ENCODE results near the gene ITPR2. TPM values are rescaled to one million over a fixed set of nuclear protein-coding genes. Genes with fewer than 3 reads are reported as not detected.
"Not testable (repeated sequence)": the region's sequence is repeated elsewhere in the genome, so short reads cannot be mapped to it uniquely, and the experiment has no call there.

Gene ITPR2
- total RNA-seq, 2 experiments from 2014 or later, result 31.7 to 36.3 TPM

GRCh38 chr12:26789731-26790644 lies 43.0 kb downstream of the ITPR2 start:
- H3K27ac Mint-ChIP-seq, result no peak overlapping the region
- no peak overlapping the region for H3K4me3 Mint-ChIP-seq
- no peaks in the 10 kb centered on the region for H3K27me3 Mint-ChIP-seq
- H3K36me3 Mint-ChIP-seq (ENCODE audit: low read depth), result peaks cover 24% of the 10 kb centered on the region
- ChIA-PET CTCF (no interaction called here), POLR2A (no interaction called here)
- H3K4me1 Mint-ChIP-seq, result peaks cover 18% of the 10 kb centered on the region
- H3K9me3 Mint-ChIP-seq, result no peaks in the 10 kb centered on the region
- no peak for DNase-seq

GRCh38 chr12:26786865-26787514 lies 46.0 kb downstream of the ITPR2 start:
- peaks cover 24% of the 10 kb centered on the region for H3K36me3 Mint-ChIP-seq (ENCODE audit: low read depth)
- no peak overlapping the region for H3K4me3 Mint-ChIP-seq
- POLR2A ChIA-PET, result no interaction called here
- no peaks in the 10 kb centered on the region for H3K27me3 Mint-ChIP-seq
- CTCF ChIA-PET, result no interaction called here
- H3K4me1 Mint-ChIP-seq, result peaks cover 18% of the 10 kb centered on the region
- no peak overlapping the region for H3K27ac Mint-ChIP-seq
- no peak for DNase-seq
- H3K9me3 Mint-ChIP-seq, result no peaks in the 10 kb centered on the region

DNA sequence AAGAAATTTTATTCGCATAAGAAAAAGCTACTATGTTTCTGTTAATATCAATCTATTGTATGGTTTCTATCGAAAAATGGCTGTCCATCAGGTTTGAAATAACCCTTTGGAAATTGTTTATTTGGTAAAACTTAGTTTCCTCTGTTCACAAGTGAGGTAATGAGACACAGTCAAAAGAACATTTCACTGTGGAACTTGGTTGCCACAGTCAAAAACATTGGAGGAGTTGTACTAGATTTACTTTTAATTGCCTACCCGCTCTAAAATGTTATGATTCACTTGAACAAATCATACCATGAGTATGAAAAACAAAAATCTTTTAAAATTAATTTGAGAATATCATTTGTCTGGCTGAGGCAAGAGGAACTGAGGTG lies 46.5 kb downstream of the ITPR2 start:
- Mint-ChIP-seq H3K36me3 (ENCODE audit: low read depth) (peaks cover 26% of the 10 kb centered on the region), H3K9me3 (no peaks in the 10 kb centered on the region), H3K4me3 (no peak overlapping the region), H3K4me1 (peaks cover 15% of the 10 kb centered on the region), H3K27me3 (no peaks in the 10 kb centered on the region), H3K27ac (no peak overlapping the region)
- no peak for DNase-seq
- ChIA-PET POLR2A (no interaction called here), CTCF (no interaction called here)

GRCh38 chr12:26783816-26784379 lies 49.1 kb downstream of the ITPR2 start:
- POLR2A ChIA-PET, H3K4me3 Mint-ChIP-seq, CTCF ChIA-PET, H3K4me1 Mint-ChIP-seq, DNase-seq, H3K27ac Mint-ChIP-seq, H3K9me3 Mint-ChIP-seq, H3K27me3 Mint-ChIP-seq: not testable (repeated sequence)
- H3K36me3 Mint-ChIP-seq (ENCODE audit: low read depth), result peaks cover 44% of the 10 kb centered on the region

DNA sequence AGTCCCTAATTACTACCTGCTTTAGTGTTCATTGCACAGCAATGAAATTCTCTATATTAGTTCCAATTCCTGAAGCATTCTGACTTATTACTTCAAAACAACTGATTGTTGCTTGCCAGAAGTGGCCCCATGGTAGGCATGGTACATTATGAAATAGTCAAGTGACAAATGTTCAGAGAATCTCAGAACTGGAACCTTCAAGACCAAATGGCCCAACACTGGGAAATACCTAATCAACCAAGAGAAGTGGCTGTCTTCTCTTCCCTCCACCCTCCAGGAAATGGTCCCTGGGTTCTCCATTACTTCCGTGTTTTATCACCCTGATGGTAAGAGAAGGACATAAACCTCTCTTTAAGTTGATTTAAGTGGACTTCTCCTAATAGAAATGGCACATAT lies 49.9 kb downstream of the ITPR2 start:
- CTCF ChIA-PET, result no interaction called here
- no peak for DNase-seq
- no peak overlapping the region for H3K27ac Mint-ChIP-seq
- no peaks in the 10 kb centered on the region for H3K4me1 Mint-ChIP-seq
- POLR2A ChIA-PET, result no interaction called here
- no peaks in the 10 kb centered on the region for H3K27me3 Mint-ChIP-seq
- no peak overlapping the region for H3K4me3 Mint-ChIP-seq
- peaks cover 4% of the 10 kb centered on the region for H3K9me3 Mint-ChIP-seq
- peaks cover 41% of the 10 kb centered on the region for H3K36me3 Mint-ChIP-seq (ENCODE audit: low read depth)

- no peak overlapping the region for H3K27ac Mint-ChIP-seq
- H3K27me3 Mint-ChIP-seq, result no peaks in the 10 kb centered on the region
- peaks cover 4% of the 10 kb centered on the region for H3K9me3 Mint-ChIP-seq
- no peaks in the 10 kb centered on the region for H3K4me1 Mint-ChIP-seq
- peaks cover 39% of the 10 kb centered on the region for H3K36me3 Mint-ChIP-seq (ENCODE audit: low read depth)
- ChIA-PET CTCF (no interaction called here), POLR2A (no interaction called here)
- DNase-seq, result no peak
- no peak overlapping the region for H3K4me3 Mint-ChIP-seq
Measured at GRCh38 chr12:26782372-26783130, 50.4 kb downstream of the ITPR2 start.

DNA sequence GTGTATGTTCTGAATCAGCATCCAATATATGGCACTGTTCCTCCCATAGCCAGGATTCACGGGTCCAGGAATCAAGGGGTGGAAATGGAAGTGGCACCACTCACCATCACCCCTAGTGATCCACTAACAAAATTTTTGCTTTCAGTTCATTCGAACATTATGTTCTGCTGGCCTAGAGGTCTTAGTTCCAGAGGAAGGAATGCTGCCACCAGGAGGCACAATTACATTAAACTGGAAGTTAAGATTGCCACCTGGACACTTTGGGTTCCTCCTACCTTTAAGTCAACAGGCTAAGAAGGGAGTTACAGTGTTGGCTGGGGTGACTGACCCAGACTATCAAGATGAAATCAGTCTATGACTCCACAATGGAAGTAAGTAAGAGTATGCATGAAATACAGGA lies 52.3 kb downstream of the ITPR2 start:
- H3K4me1 Mint-ChIP-seq, H3K27me3 Mint-ChIP-seq, CTCF ChIA-PET, POLR2A ChIA-PET, H3K4me3 Mint-ChIP-seq, DNase-seq, H3K27ac Mint-ChIP-seq: not testable (repeated sequence)
- Mint-ChIP-seq H3K36me3 (ENCODE audit: low read depth) (peaks cover 44% of the 10 kb centered on the region), H3K9me3 (peaks cover 19% of the 10 kb centered on the region)

DNA sequence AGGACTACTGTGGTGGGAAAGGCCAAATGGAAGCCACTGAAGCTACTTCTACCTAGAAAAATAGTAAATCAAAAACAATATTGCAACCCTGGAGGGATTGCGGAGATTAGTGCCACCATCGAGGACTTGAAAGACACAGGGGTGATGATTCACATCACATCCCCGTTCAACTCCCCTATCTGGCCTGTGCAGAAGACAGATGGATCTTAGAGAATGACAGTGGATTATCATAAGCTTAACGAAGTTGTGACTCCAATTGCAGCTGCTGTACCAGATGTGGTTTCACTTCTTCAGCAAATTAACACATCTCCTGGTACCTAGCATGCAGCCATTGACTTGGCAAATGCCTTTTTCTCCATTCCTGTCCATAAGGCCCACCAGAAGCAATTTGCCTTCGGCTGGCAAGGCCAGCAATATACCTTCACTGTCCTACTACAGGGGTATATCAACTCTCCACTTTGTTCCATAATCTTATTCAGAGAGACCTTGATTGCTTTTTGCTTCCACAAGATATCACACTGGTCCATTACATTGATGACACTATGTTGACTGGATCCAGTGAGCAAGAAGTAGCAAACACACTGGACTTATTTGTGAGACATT lies 54.7 kb downstream of the ITPR2 start:
- Mint-ChIP-seq H3K9me3 (peaks cover 23% of the 10 kb centered on the region), H3K36me3 (ENCODE audit: low read depth) (peaks cover 52% of the 10 kb centered on the region)
- H3K4me1 Mint-ChIP-seq, CTCF ChIA-PET, H3K27ac Mint-ChIP-seq, H3K27me3 Mint-ChIP-seq, H3K4me3 Mint-ChIP-seq, POLR2A ChIA-PET, DNase-seq: not testable (repeated sequence)

GRCh38 chr12:26777236-26777635 lies 55.8 kb downstream of the ITPR2 start:
- Mint-ChIP-seq H3K27me3 (no peaks in the 10 kb centered on the region), H3K9me3 (peaks cover 23% of the 10 kb centered on the region), H3K36me3 (ENCODE audit: low read depth) (peaks cover 52% of the 10 kb centered on the region), H3K4me1 (no peaks in the 10 kb centered on the region), H3K27ac (no peak overlapping the region), H3K4me3 (no peak overlapping the region)
- POLR2A ChIA-PET, result no interaction called here
- CTCF ChIA-PET, result no interaction called here
- no peak for DNase-seq

GRCh38 chr12:26775991-26776390 lies 57.0 kb downstream of the ITPR2 start:
- H3K4me1 Mint-ChIP-seq, H3K27ac Mint-ChIP-seq, H3K4me3 Mint-ChIP-seq, CTCF ChIA-PET, POLR2A ChIA-PET, H3K27me3 Mint-ChIP-seq, DNase-seq: not testable (repeated sequence)
- Mint-ChIP-seq H3K9me3 (peaks cover 23% of the 10 kb centered on the region), H3K36me3 (ENCODE audit: low read depth) (peaks cover 45% of the 10 kb centered on the region)

DNA sequence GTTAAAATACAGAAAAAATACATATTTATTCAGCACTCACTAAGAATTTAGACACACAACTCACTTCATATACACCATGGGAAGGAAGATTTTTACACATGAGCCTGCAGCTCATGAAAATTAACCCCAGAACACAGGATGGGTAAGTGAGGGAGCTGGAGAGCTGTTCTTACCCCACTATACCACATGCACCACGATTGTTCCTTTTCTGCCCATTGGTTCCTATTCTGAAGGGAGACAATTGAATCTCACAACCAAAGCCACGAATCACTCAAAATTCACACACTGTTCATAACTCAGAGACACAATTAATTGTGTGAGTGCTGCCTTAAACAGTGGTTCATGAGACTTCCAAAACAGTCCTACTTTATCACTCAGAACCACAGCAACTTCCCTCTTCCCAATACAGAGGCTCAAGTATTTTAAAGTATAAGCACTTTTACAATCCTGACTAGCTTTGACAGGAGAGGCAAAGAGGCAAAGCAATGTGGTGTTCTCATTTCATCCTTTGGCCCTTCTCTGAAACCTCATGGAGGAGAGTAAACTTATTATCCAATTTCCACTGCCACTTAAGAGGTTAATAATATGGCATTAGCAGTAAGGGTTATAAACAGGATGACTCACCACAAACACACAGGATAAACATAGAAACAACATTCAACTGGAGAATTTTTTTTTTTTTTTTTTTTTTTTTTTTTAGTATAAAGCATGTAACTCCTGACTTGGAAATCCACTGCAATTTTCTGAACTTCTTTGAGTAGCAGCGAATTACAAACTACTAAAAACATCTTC lies 59.5 kb downstream of the ITPR2 start:
- no peaks in the 10 kb centered on the region for H3K27me3 Mint-ChIP-seq
- no peak overlapping the region for H3K4me3 Mint-ChIP-seq
- CTCF ChIA-PET, result no interaction called here
- H3K9me3 Mint-ChIP-seq, result peaks cover 19% of the 10 kb centered on the region
- POLR2A ChIA-PET, result no interaction called here
- H3K36me3 Mint-ChIP-seq (ENCODE audit: low read depth), result peaks cover 34% of the 10 kb centered on the region
- DNase-seq, result no peak
- H3K4me1 Mint-ChIP-seq, result peaks cover 6% of the 10 kb centered on the region
- H3K27ac Mint-ChIP-seq, result no peak overlapping the region

- DNase-seq, result no peak
- H3K27ac Mint-ChIP-seq, result no peak overlapping the region
- H3K4me1 Mint-ChIP-seq, result peaks cover 8% of the 10 kb centered on the region
- peaks cover 22% of the 10 kb centered on the region for H3K36me3 Mint-ChIP-seq (ENCODE audit: low read depth)
- CTCF ChIA-PET, result no interaction called here
- H3K9me3 Mint-ChIP-seq, result peaks cover 13% of the 10 kb centered on the region
- POLR2A ChIA-PET, result no interaction called here
- no peak overlapping the region for H3K4me3 Mint-ChIP-seq
- no peaks in the 10 kb centered on the region for H3K27me3 Mint-ChIP-seq
Measured at GRCh38 chr12:26771861-26772260, 61.1 kb downstream of the ITPR2 start.

Data from activated CD4-positive, alpha-beta memory T cell treated with anti-CD3 and anti-CD28 coated beads, Interleukin-2, amount 10 ng/mL, durations not matched to agents 7 days and 5 days (primary cell).